Measurements from ENCODE around the gene COL5A1.

Gene COL5A1

DNA sequence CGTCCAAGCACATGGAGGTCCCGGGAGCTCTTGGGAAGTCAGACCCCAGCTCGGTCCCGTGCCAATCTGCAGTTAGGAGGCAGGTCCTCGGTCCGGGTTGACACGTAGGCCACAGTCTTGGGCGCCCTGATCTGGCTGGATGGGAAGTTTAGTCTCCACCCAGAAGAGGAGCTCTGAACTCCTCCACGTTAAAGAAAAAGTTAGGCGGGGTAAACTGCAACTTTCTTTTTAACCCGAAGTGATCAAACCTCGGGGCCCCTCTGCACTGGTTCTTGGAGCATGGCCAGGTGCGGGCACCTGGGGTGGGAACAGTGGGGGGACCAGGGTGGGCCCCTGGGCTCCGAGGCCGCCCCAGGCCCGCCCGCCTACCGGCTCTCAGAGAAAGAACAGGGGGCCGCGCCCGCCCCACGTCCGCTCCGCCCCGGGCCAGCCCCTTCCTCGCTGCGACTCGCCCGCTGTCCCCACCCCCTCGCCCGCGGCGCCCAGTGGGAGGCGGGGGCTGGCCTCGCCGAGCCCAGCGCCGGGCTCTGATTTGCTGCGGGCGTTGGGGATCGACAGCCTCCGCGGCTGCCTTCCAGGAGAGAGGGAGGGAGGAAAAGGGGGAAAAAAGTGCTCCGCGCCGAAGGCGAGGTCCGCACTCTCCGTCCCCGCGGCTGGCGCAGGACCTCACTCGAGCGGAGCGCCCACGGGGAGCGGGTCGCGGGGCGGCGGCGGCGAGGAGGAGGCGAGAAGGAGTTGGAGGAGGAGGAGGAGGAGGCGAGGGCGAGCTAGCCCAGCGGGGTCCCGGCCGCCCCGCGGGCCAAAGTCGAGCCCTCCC is at the start of gene COL5A1:
TSS of gene COL5A1 (plus strand) at position 631 of the 817 bp plus-strand sequence. CDS start 385 bp downstream, outside the sequence.
- no peak for TF ChIP-seq GATA3 (IDR thresholded peaks at IDR 0.05; ENCODE audit: low read depth, low read length)
- TF ChIP-seq GATA2 (IDR thresholded peaks at IDR 0.05; ENCODE audit: low read depth, low read length), result no peak

DNA sequence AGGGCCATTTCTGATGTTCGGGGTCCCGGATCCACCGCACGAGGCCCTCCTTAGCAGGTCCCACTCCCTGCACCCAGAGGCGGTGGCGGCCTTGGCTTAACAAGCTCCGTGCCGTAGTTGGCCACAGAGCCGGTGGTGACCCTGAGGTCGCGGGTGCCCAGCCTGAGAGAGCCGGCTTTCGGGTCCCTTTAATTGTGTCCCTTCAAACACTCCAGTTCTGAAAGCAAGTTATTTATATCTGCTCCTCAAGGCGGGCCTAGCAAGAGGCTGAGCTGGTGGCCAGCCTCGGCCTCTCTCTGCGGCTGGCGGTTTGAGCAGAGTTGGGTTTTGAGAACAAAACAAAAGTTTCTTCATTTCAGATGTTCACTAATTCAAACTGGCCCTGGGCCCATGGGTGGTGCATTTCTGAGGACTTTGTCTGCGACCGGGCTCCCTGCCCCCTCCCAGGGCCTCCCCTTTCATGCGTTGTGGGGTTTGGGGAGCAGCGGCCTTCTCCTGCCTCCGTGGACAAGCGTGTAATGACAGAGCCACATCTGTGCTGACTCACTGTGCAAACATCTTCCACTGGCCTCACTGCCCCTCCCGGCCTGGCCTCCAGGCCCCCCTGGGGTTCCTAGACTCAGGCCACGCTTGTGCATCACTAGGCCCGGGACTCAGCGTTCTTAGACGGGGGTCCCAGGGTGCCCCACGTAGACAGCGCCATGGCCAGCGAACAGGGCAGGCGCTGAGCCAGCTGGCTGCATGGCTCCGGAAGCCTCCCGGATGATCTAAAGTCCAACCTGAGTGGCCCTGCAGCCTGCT is 49.4 kb upstream of the COL5A1 start:
- TF ChIP-seq GATA3 (IDR thresholded peaks at IDR 0.05; ENCODE audit: low read depth, low read length), result no peak

GRCh38 chr9:134592819-134593200 is 48.8 kb upstream of the COL5A1 start:
- TF ChIP-seq GATA2 (IDR thresholded peaks at IDR 0.05; ENCODE audit: low read depth, low read length), result no peak
- TF ChIP-seq GATA3 (IDR thresholded peaks at IDR 0.05; ENCODE audit: low read depth, low read length), result no peak

GRCh38 chr9:134593286-134594077 is 48.1 kb upstream of the COL5A1 start:
- TF ChIP-seq GATA2 (IDR thresholded peaks at IDR 0.05; ENCODE audit: low read depth, low read length), result no peak
- TF ChIP-seq GATA3 (IDR thresholded peaks at IDR 0.05; ENCODE audit: low read depth, low read length), result no peak

DNA sequence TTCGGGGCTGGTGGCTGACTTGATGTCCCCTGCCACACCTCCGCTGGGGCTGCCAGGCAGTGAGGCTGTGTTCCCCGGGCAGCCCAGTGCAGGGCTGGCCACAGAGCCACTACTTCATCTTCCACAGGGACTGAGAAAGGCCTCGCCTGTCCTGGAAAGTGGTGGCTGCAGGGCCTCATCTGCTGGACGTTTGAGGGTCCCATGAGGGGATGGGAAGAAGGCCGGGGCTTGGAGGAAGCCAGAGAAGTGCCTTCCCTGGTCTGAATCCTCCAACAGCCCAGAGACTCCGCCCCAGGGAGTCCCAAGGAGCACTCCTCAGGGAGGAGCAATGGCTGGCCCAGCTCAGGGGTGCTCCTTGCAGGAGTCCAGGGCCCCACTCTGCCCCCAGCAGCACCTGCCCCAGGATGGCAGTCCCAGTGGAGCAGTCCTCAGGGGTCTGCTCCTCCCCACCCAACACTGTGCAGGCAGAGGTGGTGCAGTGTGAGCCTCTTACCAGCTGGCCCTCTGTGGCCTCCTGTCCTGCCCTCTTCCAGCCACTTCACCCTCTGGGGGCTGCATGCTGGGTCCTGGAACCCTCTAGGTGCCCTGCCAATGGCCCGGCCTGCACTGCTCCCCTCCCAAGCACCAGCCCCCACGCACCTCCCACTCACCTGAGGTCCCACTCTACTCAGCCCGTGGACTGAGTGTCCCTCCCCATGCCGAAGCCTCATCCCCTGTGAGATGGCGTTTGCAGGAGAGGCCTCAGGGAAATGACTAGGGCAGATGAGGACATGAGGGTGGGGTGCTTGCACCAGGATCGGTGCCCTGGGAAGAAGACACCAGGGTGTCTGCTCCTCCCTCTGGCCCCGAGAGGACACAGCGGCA is 47.3 kb upstream of the COL5A1 start:
- TF ChIP-seq GATA3 (IDR thresholded peaks at IDR 0.05; ENCODE audit: low read depth, low read length) (no peak), GATA2 (IDR thresholded peaks at IDR 0.05; ENCODE audit: low read depth, low read length) (no peak)

DNA sequence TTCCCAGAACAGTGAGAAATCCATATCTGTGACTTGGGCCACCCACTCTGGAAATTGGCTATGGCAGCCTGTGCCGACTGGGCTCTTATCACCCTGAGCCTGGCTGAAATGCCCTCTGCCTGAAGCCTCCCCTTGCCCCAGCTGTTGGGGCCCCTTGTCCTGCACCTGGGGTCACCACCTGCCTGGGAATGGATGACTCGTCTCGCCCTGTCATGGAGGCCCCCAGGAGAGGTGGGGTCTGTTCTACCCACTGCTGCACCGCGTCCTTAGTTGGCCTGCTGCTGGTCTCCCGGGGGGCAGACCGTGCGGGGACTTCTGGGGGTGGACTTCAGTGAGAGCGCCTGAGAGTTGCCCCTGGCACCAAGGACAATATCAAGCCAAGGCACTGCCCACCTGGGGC is 46.6 kb upstream of the COL5A1 start:
- TF ChIP-seq GATA3 (IDR thresholded peaks at IDR 0.05; ENCODE audit: low read depth, low read length), result no peak
- TF ChIP-seq GATA2 (IDR thresholded peaks at IDR 0.05; ENCODE audit: low read depth, low read length), result no peak

DNA sequence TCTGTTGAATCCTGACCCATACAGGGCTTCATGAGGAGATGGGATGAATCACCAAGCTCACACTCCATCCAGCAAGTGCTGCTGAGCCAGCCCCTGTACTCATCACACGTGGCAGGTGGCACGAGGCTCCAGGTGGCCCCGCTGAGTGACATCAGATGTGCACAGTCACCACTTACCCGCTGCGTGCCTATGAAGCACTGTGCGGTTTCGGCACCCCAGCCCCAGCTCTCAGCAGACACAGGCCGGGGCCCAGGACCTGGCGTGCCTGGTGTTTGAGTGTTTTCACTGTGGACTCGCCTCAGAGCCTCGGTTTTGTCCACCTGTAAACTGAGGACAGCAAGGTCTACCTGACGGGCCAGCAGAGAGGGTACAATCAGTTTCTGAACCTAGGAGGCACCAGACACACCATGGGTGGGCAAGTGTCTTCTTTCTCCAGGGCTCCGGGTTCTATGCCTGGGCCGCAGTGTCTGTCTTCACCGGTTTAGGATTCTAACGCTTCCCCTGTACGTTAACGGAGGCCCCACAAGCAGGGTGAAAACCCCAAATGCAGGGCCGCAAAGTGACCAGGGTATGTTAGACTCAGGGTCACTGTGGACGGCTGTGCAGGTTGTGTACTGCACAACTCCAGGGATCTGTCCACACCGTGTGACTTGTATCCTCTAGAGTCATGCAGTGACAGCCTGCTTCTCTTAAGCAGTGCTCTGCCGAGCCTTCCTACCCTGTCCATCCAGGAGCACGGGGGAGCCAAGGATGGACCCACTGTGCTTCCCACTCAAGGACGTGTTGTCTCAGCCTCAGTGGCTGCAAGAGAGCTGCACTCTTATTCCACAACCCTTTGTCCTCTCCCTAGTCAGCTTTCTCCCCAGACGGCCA is 44.3 kb upstream of the COL5A1 start:
- no peak for TF ChIP-seq GATA3 (IDR thresholded peaks at IDR 0.05; ENCODE audit: low read depth, low read length)
- TF ChIP-seq GATA2 (IDR thresholded peaks at IDR 0.05; ENCODE audit: low read depth, low read length), result no peak

DNA sequence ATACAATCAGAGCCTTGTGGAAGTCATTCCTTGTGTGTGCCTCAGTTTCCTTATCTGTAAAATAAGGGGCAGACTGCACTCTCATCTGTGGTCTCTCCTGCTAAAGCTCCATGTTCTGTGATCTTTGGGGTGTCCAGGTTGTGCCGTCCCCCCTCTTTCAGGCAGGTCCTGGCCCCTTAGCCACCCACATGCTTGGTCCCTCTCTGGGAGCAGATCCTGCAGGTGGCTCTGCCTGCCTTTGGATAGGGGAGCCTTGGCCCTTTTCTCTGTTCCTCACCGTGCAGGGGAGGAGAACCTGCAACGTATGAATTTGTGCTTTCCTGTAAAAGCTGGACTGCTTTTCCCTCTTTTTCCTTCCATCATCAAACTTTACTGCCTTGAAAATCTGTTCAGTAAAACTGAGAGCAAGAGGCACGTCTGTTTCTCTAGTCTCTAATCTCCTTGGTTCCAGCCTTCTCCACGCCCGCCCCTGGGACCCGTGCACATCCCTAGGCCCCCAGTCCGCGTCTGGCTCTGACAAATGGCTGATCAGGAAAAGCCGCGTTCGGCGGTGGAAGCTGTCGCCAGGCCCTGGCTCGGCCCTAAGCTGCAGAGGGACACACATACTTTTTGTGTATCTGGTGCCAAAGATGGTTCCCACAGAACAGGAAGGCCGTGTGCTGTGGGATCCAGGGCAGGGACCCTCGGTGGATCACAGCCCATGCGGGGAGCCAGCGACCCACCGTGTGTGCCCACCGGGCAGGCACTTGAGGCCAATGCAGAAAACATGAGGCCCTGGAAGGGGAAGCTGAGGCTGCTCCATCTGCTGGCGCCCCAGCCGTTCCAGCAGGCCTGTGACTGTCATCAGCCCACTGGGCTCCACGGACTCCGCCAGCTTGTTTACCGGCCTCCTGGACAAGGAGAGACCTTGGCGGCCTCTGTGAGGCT is 43.4 kb upstream of the COL5A1 start:
- no peak for TF ChIP-seq GATA2 (IDR thresholded peaks at IDR 0.05; ENCODE audit: low read depth, low read length)
- TF ChIP-seq GATA3 (IDR thresholded peaks at IDR 0.05; ENCODE audit: low read depth, low read length), result no peak

DNA sequence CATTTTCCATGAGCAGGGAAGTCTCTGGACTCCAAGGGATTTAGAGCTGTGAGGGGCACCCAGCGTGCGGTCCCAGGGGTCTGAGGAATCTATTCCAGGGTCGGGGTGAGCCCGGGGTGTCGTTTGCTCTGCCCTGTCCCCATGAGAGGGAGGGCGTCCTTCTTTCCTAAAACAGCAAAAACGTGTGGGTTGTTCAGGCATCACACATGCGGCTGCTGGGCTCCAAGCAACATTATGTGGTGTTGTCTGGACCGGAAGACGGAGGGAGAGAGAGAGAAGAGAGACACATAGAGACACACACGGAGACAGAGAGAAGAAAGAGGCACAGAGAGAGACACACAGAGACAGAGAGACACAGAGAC is 42.7 kb upstream of the COL5A1 start:
- TF ChIP-seq GATA3 (IDR thresholded peaks at IDR 0.05; ENCODE audit: low read depth, low read length), result no peak
- TF ChIP-seq GATA2 (IDR thresholded peaks at IDR 0.05; ENCODE audit: low read depth, low read length), result no peak

DNA sequence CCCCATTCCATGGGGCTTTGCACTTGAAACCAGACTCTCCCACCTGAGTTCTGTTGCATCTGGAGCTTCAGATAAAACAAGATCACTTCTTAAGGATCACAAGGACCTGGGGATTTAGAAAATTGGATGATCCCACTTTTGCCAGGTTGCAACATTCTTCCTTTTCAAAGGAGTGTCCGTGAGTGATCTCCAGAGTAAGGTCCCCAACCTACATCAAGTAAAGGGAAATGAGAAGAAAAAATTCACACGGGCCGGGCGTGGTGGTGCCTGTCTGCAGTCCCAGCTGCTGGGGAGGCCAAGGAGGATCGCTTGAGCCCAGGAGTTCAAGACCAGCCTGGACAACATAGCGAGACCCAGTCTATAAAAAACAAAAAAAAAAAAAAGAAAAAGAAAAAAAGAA is 41.2 kb upstream of the COL5A1 start:
- TF ChIP-seq GATA2 (IDR thresholded peaks at IDR 0.05; ENCODE audit: low read depth, low read length) (no peak), GATA3 (IDR thresholded peaks at IDR 0.05; ENCODE audit: low read depth, low read length) (no peak)

- no peak for TF ChIP-seq GATA2 (IDR thresholded peaks at IDR 0.05; ENCODE audit: low read depth, low read length)
- no peak for TF ChIP-seq GATA3 (IDR thresholded peaks at IDR 0.05; ENCODE audit: low read depth, low read length)
Observed at GRCh38 chr9:134600836-134601638, 40.6 kb upstream of the COL5A1 start.

Measured in SH-SY5Y (cell line).